Measurements from ENCODE around the gene KIRREL3.
A peak's percentile ranks its signal among the peaks of the same experiment; 100 is the strongest.

KIRREL3 gene

GRCh38 chr11:126598344-126599216, 402.0 kb downstream of the KIRREL3 start:
- TF ChIP-seq POLR2A (IDR thresholded peaks at IDR 0.05; ENCODE audit: low read depth, low read length) = no peak
- DNase-seq (ENCODE audit: insufficient read length, low spot score) (no peak), FAIRE-seq (no peak)

GRCh38 chr11:126597041-126597440, 403.5 kb downstream of the KIRREL3 start:
- DNase-seq (ENCODE audit: insufficient read length, low spot score) = no peak
- FAIRE-seq = no peak
- no peak for TF ChIP-seq POLR2A (IDR thresholded peaks at IDR 0.05; ENCODE audit: low read depth, low read length)

DNA sequence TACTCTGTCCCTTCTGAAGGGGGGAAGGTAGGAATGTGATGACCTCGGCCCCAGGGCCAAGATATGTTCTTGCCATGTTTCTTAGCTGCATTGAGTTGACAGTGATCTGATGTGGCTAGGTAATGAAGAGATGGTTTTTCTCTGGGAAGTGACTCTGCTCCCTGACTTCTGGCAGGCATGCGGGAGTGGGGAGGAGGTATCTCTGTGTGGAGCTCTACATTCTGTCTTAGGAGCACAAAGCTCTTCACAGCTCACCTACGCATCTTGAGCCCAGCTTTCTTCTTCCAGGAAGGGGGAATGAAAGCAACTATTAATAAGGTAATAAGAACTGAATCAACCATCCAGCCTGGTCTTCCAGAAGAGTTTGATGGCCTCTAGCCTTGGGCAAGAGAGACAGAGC, 404.1 kb downstream of the KIRREL3 start:
- no peak for TF ChIP-seq POLR2A (IDR thresholded peaks at IDR 0.05; ENCODE audit: low read depth, low read length)
- FAIRE-seq (no peak), DNase-seq (ENCODE audit: insufficient read length, low spot score) (no peak)

DNA sequence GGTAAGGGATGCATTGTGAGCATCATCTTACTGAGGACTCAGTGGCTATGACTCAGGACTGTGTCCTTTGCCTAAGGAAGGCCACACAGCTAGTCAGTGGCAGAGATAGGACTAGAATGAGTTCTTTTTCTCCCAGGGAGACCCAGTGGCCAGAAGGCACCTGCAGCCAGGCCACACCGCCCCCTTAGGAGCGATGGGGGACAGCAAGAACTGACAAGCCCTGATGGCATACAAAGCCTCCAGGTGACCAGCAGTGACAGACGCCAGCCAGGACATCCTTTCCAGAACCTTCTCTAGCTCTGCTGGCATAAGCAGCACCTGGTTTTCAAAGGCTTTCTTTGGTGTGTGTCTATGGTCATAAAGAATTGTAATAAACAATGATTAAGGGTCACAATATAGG, 405.0 kb downstream of the KIRREL3 start:
- DNase-seq (ENCODE audit: insufficient read length, low spot score) = no peak
- FAIRE-seq = no peak
- no peak for TF ChIP-seq POLR2A (IDR thresholded peaks at IDR 0.05; ENCODE audit: low read depth, low read length)

- DNase-seq (ENCODE audit: insufficient read length, low spot score) (no peak), FAIRE-seq (no peak)
- no peak for TF ChIP-seq POLR2A (IDR thresholded peaks at IDR 0.05; ENCODE audit: low read depth, low read length)
These were observed 405.6 kb downstream of the KIRREL3 start for GRCh38 chr11:126594921-126595367.

DNA sequence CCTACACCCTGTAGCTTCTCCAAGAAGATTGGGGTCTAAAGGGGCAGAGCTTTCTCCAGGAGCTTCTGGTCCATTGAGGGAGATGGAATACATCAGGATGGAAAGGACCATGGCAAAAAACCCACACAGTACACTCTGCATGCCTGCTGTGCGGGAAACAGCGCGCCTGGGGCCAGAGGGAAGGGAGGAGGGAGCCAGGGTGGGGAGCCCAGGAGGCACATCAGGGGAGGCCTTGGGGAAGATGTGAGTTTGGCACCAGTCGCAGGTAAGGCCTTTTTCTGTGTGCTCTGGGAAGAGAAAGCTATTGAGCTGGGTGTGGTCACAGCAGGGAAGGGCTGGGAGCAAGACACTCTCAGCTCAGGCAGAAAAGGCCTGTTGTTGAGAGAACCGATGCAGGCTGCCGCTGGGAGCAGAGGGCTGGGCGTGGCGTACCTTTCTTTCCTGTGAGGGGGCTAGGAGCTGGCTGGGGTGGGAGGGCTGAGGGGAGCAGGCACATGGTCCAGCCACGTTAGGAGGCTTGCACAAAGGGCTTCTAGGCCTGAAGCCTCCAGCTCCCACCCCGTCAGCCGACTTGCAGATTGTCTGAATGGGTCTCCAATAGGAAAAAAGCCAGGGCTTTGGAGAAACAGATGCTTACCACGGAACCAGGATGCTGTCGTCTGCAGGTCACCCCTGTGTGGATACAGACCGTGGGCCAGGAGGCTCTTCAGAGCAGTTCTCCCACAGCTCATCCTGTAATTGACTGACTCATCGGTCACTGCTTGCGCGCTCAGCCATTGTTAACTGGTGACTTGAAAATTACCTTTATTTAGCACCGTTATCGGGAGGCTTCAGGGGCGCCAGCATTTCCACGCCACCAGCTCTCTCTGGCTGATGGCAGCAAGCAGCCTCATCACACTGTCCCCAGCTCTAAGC, 407.8 kb downstream of the KIRREL3 start:
- FAIRE-seq (no peak), DNase-seq (ENCODE audit: insufficient read length, low spot score) (no peak)
- no peak for TF ChIP-seq POLR2A (IDR thresholded peaks at IDR 0.05; ENCODE audit: low read depth, low read length)

DNA sequence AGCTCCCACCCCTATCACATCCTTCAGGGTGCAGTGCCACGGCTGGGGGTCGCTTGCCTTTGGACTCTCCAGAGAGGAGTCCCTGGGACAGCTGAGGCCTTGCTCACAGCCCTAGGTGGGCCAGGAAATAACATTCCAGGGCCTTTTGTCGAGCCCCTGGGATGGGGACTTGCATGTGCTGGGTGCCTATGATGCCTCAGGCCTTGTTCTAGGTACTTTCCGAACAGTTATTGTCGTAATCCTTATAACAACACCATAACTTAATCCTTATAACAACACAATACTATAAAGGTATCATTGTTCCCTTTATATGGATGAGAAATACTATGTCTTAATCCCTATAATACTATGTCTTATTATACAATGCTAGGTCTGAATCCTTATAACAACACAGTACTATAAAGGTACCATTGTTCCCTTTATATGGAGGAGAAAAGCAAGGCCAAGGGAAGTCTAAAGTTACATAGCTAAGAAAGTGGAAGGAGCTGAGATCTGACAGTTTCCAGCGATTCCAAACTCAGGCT, 408.5 kb downstream of the KIRREL3 start:
- DNase-seq (ENCODE audit: insufficient read length, low spot score) (no peak), FAIRE-seq (no peak)
- no peak for TF ChIP-seq POLR2A (IDR thresholded peaks at IDR 0.05; ENCODE audit: low read depth, low read length)

GRCh38 chr11:126589492-126589803, 411.1 kb downstream of the KIRREL3 start:
- DNase-seq (ENCODE audit: insufficient read length, low spot score) = no peak
- FAIRE-seq = no peak
- no peak for TF ChIP-seq POLR2A (IDR thresholded peaks at IDR 0.05; ENCODE audit: low read depth, low read length)

DNA sequence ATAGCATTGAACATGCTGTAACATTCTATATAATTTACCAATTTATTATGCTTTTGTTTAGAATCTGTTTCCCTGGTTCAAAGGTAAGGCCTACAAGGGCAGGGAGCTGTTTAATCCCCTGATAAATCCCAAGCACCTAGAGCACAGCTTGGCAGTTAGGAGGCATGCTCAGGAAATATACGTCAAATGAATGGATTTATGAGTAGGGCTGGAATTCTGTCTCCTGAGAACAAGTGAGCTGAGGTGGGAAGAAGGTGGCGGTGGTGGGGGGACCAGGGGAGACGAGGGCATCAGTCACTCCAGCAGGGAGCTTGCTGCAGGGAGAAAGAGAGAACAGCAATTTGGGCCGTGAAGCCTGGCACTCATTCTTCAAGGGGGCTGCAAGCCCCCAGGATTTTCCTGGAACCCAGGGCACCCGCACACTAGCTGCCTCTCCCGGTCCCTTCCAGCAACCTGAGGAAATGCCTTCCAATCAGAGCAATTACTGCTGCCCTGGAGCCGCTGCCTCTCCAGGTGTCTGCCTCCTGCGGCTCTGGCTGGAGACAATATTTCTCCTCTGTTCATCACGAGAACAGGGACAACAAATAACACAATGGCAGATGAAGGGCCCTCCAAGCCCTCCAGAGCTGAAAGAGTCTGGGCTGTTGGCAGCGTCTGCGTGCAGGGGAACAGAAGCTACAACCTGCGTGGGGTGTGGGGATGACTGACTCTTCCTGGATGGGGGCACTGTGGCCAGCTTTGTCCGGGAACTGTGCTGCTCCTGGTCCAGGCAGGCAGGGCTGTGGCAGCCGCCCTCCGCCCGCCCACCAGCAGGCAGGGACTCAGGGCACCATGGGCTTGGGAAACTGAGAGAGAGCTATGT, 411.7 kb downstream of the KIRREL3 start:
- DNase-seq (ENCODE audit: insufficient read length, low spot score) (no peak), FAIRE-seq (no peak)
- no peak for TF ChIP-seq POLR2A (IDR thresholded peaks at IDR 0.05; ENCODE audit: low read depth, low read length)

DNA sequence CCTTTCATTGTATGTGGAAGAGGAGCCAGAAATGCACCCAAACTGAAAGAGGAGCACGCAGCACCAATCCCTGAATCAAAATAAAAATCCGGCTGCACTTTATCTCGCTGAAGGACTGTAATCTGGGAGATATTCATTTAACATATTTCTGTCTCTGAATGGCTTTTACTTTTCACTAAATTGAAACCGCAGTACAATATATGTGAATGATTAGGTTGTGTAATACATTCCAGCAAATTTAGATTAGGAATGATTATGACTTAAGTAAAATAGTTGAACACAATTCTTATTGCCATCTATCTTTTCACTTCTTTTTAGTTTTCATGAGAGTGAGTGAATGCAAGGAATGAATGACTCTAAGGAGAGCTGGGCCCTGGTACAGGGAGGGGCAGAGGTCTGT, 413.0 kb downstream of the KIRREL3 start:
- TF ChIP-seq POLR2A (IDR thresholded peaks at IDR 0.05; ENCODE audit: low read depth, low read length) = no peak
- DNase-seq (ENCODE audit: insufficient read length, low spot score) (no peak), FAIRE-seq (no peak)

- FAIRE-seq = peak; percentile 87
- no peak for TF ChIP-seq POLR2A (IDR thresholded peaks at IDR 0.05; ENCODE audit: low read depth, low read length)
- peak; percentile 74 for DNase-seq (ENCODE audit: insufficient read length, low spot score)
These were observed 414.6 kb downstream of the KIRREL3 start for GRCh38 chr11:126585774-126586491.

GRCh38 chr11:126585388-126585773, 415.2 kb downstream of the KIRREL3 start:
- no peak for DNase-seq (ENCODE audit: insufficient read length, low spot score)
- no peak for TF ChIP-seq POLR2A (IDR thresholded peaks at IDR 0.05; ENCODE audit: low read depth, low read length)
- no peak for FAIRE-seq
